ENCODE measurements around the gene C19orf67.
A peak's percentile ranks its signal among the peaks of the same experiment; 100 is the strongest.

The C19orf67 gene

DNA sequence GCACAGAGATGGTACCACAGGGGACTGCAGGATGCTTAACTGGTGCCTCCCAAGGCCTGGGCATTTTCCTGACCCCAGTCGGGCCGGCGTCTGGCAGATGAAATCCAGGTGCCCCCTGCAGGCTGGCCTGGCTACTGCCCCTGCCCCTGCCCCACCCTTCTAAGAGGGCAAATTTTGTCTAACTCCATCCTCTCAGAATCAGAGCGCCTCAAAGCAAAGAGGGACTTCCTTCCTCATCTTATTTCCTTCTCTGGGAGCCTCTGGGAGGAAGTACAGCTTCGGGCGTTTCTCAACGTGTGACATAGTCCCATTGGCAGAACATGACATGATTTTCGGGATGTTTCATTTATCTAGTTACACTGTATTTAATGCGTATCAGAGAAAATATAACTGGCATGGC, 29.3 kb upstream of the C19orf67 start:
- peak; percentile 69 for DNase-seq (ENCODE audit: low spot score)
- TF ChIP-seq, protein P1, sequence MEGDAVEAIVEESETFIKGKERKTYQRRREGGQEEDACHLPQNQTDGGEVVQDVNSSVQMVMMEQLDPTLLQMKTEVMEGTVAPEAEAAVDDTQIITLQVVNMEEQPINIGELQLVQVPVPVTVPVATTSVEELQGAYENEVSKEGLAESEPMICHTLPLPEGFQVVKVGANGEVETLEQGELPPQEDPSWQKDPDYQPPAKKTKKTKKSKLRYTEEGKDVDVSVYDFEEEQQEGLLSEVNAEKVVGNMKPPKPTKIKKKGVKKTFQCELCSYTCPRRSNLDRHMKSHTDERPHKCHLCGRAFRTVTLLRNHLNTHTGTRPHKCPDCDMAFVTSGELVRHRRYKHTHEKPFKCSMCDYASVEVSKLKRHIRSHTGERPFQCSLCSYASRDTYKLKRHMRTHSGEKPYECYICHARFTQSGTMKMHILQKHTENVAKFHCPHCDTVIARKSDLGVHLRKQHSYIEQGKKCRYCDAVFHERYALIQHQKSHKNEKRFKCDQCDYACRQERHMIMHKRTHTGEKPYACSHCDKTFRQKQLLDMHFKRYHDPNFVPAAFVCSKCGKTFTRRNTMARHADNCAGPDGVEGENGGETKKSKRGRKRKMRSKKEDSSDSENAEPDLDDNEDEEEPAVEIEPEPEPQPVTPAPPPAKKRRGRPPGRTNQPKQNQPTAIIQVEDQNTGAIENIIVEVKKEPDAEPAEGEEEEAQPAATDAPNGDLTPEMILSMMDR (IDR thresholded peaks at IDR 0.05; ENCODE audit: extremely low read depth, missing control alignments), result peak; percentile 1

DNA sequence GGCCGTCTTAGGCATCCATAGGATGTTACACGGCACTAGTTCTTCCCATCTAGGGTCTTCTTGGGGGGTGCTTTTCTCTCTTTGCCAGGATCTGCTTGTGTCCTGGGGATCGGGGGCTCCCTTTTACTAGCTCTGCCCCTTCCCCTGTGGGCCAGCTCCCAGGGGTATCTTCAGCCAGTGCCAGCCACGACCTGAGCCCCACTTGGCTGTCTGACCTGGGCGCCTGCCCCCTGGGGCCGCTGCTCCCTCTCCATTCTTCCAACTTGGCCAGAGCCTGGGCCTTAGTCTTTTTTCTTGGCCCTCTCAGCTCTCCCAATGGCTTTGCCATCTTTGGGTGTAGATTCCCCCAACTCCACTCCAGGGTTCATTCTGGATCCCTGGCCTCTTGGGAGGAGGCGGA, 28.9 kb upstream of the C19orf67 start:
- DNase-seq (ENCODE audit: low spot score), result no peak
- TF ChIP-seq, protein P1 (IDR thresholded peaks at IDR 0.05; ENCODE audit: extremely low read depth, missing control alignments), result no peak

DNA sequence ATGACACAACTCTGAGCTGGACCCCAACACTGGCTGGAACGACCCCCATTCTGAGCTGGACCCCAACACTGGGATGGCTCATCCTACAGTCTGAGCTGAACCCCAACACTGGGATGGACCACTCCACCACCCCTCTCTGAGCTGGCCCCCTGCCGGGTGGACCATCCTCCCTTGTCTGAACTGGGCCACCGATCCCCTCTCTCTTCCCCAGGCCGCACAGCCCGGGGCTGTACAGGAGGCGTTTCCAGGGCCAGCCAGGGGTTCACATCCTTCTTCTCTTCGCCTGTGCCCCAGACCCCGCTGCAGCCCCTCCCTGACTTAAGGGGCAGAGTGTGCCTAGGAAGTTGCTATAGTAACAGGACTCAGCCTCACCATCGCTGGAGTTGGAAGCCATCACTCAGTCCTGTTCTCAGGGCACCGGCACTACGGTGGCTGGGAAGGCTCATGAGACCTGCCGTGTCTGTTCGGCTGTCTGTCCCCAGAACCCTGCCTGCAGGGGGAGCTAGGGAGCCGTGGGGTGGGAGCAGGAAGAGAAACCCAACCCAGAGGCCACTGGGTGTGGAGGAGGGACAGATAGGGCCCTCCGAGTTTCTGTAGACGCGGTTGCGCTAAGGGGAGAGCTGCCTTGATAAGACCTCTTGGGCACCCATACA, 28.3 kb upstream of the C19orf67 start:
- DNase-seq (ENCODE audit: low spot score), result no peak

DNA sequence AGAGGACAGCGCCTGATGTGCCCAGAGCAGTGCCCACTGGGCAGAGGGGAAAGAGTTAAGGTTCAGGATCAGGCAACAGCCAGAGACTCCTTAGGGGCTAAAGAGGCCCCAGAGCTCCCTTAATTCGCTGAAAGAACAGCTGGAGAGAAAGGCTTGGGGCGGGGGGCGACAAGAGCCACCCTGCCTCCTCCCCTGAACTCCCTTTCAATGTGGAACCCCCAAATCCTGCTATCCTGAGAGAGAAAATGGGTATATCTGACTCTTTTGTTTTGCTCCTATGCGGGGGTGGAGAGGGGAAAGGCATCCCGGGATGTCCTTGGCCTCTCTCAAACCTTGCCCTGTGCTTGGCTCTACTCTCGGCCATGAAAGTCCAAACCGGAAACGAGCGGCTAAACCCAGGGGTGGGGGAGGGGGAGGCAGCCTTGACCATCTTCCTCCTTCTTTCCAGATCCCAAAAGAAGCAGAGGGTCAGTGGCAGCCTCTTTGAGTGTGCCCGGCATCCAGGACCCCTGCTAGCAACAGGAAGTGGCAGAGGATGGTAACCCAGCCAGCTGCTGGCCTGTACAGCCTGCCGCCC, 27.3 kb upstream of the C19orf67 start:
- DNase-seq (ENCODE audit: low spot score), result no peak
- TF ChIP-seq, protein P1 (IDR thresholded peaks at IDR 0.05; ENCODE audit: extremely low read depth, missing control alignments), result no peak

More for the DNA sequence above, 28.3 kb upstream of the C19orf67 start:
- TF ChIP-seq, protein P1 (IDR thresholded peaks at IDR 0.05; ENCODE audit: extremely low read depth, missing control alignments), result peak; percentile 29

DNA sequence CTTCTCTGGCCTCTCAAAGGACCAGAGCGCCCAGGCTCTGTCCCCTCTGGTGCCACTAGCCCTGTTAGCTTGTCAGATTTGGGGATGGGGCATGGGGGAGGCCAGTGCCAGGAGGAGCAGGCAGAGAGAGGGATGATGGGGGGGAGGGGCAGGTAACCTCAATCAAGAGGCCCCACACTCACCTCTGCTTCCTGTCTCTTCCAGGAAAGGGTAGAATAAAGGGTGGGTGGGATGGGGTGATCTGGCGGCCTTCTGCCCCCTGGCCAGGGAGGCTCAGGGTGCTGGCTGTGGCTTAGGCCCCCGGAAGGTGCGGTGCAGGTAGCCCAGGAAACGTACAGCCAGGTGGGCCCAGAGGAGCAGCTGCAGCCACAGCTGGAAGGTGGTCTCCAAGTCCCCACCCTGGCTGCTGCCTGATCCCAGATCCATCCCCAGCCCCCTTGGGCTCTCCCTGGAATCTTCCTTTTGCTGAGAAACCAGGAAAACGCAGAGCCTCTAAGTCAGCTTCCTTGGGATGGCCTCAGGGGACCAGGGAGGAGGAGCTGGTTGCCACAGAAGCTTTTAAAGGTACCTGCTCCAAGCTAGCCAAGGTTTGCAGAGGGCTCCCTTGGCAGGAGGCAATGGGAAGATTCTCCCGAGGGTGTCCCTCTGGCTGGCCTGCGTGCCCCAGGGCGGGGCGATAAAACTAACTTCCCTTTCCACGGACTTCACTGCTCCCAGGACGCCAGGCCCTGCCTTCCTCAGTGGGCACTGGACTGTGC, 26.6 kb upstream of the C19orf67 start:
- no peak for DNase-seq (ENCODE audit: low spot score)
- TF ChIP-seq, protein P1 (IDR thresholded peaks at IDR 0.05; ENCODE audit: extremely low read depth, missing control alignments), result no peak

DNA sequence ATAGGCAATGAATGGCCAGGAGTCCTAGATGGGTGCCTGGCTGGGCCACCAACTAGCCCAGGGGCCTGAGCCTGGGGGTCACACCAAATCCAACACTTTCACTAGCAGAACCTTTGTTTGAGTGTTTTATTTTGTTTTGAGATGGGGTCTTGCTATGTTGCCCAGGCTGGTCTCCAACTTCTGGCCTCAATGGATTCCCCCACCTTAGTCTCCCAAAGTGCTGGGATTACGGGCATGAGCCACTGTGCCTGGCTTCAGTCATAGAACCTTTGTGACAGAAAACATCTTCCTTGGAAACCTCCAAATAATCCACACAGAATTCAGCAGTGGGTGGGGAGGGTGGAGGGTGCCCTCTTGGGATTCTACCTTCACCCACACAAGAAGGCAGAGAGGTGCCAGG, 25.9 kb upstream of the C19orf67 start:
- DNase-seq (ENCODE audit: low spot score), result no peak
- TF ChIP-seq, protein P1 (IDR thresholded peaks at IDR 0.05; ENCODE audit: extremely low read depth, missing control alignments), result no peak

DNA sequence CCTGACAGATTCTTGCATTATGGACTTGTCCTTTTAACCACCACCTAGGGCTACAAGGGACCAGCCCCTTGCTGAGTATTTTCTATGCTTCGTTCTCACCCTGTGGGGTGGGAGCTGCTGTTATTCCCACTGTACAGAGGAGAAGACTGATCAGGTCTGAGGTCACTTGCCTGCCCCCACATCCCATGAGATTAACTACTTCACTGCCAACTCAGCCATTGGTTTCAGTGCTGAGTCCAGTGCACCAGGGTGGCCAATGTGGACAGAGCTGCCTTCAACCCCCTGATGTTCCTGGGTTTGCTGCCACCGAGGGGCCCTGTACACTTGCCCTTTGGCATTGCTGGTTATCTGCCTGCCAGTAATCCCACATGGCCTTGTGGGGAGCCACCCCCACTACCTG, 25.1 kb upstream of the C19orf67 start:
- TF ChIP-seq, protein P1 (IDR thresholded peaks at IDR 0.05; ENCODE audit: extremely low read depth, missing control alignments), result no peak
- peak; percentile 9 for DNase-seq (ENCODE audit: low spot score)

Data from GM20000 (cell line).